HG03060 (cell line): ENCODE data around the gene SLC52A1.

Experiments used
- ATAC-seq: cut with Tn5 transposase; IDR thresholded peaks from one replicate; pipeline ENCODE4 v1.9.1; 2021; ENCODE audit warnings: low read depth, moderate number of reproducible peaks; ENCODE audit not compliant: unreplicated experiment

SLC52A1 gene

GRCh38 chr17:4997302-4998026 lies 37.8 kb downstream of the SLC52A1 start, which contains the start of the genes INCA1 and KIF1C:
TSS of gene INCA1 (minus strand) at chr17:4997522. CDS start at chr17:4994437, 3,085 bp downstream.
TSS of gene KIF1C (plus strand) at chr17:4997950. CDS start at chr17:5000247, 2,297 bp downstream.
- ATAC-seq: peak; percentile 48

GRCh38 chr17:4994081-4994595 lies 41.1 kb downstream of the SLC52A1 start:
- ATAC-seq: no peak

- ATAC-seq: no peak
Measured at GRCh38 chr17:4987767-4988567, 47.3 kb downstream of the SLC52A1 start.

- no peak for ATAC-seq
Measured at GRCh38 chr17:4986951-4987766, 48.1 kb downstream of the SLC52A1 start, which contains the start of gene CAMTA2. TSS of gene CAMTA2 (minus strand) at chr17:4987675. CDS start at chr17:4986222, 1,453 bp downstream.

- no peak for ATAC-seq
Measured at GRCh38 chr17:4986403-4986802, 48.8 kb downstream of the SLC52A1 start.
